HG03442 (cell line): Measurements from ENCODE around the gene CRABP1.

Source experiments
- ATAC-seq: cut with Tn5 transposase; IDR thresholded peaks from one replicate; pipeline ENCODE4 v1.9.1; 2021; ENCODE audit warnings: mild to moderate bottlenecking, moderate library complexity; ENCODE audit not compliant: unreplicated experiment

CRABP1 gene

GRCh38 chr15:78340231-78341056 lies at the start of gene CRABP1:
Gene CRABP1, plus strand, starts transcription at chr15:78340353. Its CDS starts 76 bp downstream, at chr15:78340429.
- no peak for ATAC-seq

GRCh38 chr15:78291052-78291451 lies 49.1 kb upstream of the CRABP1 start:
- ATAC-seq, result no peak

GRCh38 chr15:78291698-78292097 lies 48.5 kb upstream of the CRABP1 start:
- ATAC-seq, result no peak

- no peak for ATAC-seq
Observed at GRCh38 chr15:78292219-78292618, 47.9 kb upstream of the CRABP1 start.

GRCh38 chr15:78299101-78299930 lies 40.8 kb upstream of the CRABP1 start, which contains the start of gene SKIC8:
Gene SKIC8, minus strand, starts transcription at chr15:78299609. Its CDS starts 3,923 bp downstream, at chr15:78295686.
- peak; percentile 78 for ATAC-seq

- ATAC-seq, result no peak
Observed at GRCh38 chr15:78301326-78301725, 38.8 kb upstream of the CRABP1 start.

GRCh38 chr15:78301828-78302227 lies 38.3 kb upstream of the CRABP1 start:
- ATAC-seq, result no peak

- ATAC-seq, result no peak
Observed at GRCh38 chr15:78302579-78303312, 37.4 kb upstream of the CRABP1 start.

GRCh38 chr15:78304216-78305066 lies 35.7 kb upstream of the CRABP1 start:
- ATAC-seq, result no peak

- no peak for ATAC-seq
Observed at GRCh38 chr15:78306176-78306774, 33.9 kb upstream of the CRABP1 start.

- ATAC-seq, result no peak
Observed at GRCh38 chr15:78307976-78308375, 32.2 kb upstream of the CRABP1 start.

- ATAC-seq, result no peak
Observed at GRCh38 chr15:78308422-78309032, 31.6 kb upstream of the CRABP1 start.

- no peak for ATAC-seq
Observed at GRCh38 chr15:78311292-78311691, 28.9 kb upstream of the CRABP1 start.

GRCh38 chr15:78312536-78312935 lies 27.6 kb upstream of the CRABP1 start:
- no peak for ATAC-seq

GRCh38 chr15:78312957-78313356 lies 27.2 kb upstream of the CRABP1 start:
- ATAC-seq, result no peak

GRCh38 chr15:78313383-78313782 lies 26.8 kb upstream of the CRABP1 start:
- ATAC-seq, result no peak

GRCh38 chr15:78314181-78314581 lies 26.0 kb upstream of the CRABP1 start:
- no peak for ATAC-seq

GRCh38 chr15:78315686-78316282 lies 24.4 kb upstream of the CRABP1 start:
- no peak for ATAC-seq
